ENCODE results near the gene PTGER2.

GRCh38 chr14:52268279-52269061 is 45.6 kb upstream of the PTGER2 start:
- TF ChIP-seq EGR1 (IDR thresholded peaks at IDR 0.05) (no peak), CREB1 (IDR thresholded peaks at IDR 0.05; ENCODE audit: low read depth) (no peak), TAF1 (IDR thresholded peaks at IDR 0.05; ENCODE audit: low read depth) (no peak), TCF12 (IDR thresholded peaks at IDR 0.05; ENCODE audit: low read depth) (no peak), CEBPB (IDR thresholded peaks at IDR 0.05) (no peak), NFIC (IDR thresholded peaks at IDR 0.05) (no peak)

Data from Ishikawa (cell line).